Measurements from ENCODE around the gene ALX3.

The ALX3 gene

GRCh38 chr1:110107867-110108469 is 37.5 kb upstream of the ALX3 start:
- no peaks in the 10 kb centered on the region for H3F3A ChIP-seq (ENCODE audit: insufficient read depth, low read length)
- no peaks in the 10 kb centered on the region for H3K9me3 ChIP-seq (ENCODE audit: low read length)
- H3K27me3 ChIP-seq (ENCODE audit: insufficient read depth, low read length): no peaks in the 10 kb centered on the region
- no peak overlapping the region for H3K9ac ChIP-seq (ENCODE audit: low read length)
- no peak overlapping the region for H3K4me2 ChIP-seq (ENCODE audit: low read length)
- no peaks in the 10 kb centered on the region for H3K9me2 ChIP-seq (ENCODE audit: low read depth, low read length)
- no peak for TF ChIP-seq EZH2 (IDR thresholded peaks at IDR 0.05; ENCODE audit: borderline replicate concordance, low read length)
- TF ChIP-seq, protein P1, sequence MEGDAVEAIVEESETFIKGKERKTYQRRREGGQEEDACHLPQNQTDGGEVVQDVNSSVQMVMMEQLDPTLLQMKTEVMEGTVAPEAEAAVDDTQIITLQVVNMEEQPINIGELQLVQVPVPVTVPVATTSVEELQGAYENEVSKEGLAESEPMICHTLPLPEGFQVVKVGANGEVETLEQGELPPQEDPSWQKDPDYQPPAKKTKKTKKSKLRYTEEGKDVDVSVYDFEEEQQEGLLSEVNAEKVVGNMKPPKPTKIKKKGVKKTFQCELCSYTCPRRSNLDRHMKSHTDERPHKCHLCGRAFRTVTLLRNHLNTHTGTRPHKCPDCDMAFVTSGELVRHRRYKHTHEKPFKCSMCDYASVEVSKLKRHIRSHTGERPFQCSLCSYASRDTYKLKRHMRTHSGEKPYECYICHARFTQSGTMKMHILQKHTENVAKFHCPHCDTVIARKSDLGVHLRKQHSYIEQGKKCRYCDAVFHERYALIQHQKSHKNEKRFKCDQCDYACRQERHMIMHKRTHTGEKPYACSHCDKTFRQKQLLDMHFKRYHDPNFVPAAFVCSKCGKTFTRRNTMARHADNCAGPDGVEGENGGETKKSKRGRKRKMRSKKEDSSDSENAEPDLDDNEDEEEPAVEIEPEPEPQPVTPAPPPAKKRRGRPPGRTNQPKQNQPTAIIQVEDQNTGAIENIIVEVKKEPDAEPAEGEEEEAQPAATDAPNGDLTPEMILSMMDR (IDR thresholded peaks at IDR 0.05; ENCODE audit: low read length): no peak
- no peaks in the 10 kb centered on the region for H3K36me3 ChIP-seq (ENCODE audit: insufficient read depth, low read length)
- H4K20me1 ChIP-seq (ENCODE audit: insufficient read depth, low read length): no peaks in the 10 kb centered on the region
- H3K79me2 ChIP-seq (ENCODE audit: insufficient read depth, low read length): no peaks in the 10 kb centered on the region
- no peak overlapping the region for H2AFZ ChIP-seq (ENCODE audit: low read length)
- H3K27ac ChIP-seq (ENCODE audit: low read depth, low read length, poor library complexity, severe bottlenecking): no peak overlapping the region
- H3K4me3 ChIP-seq (ENCODE audit: low read depth, low read length, poor library complexity, severe bottlenecking): no peak overlapping the region
- H3K4me1 ChIP-seq (ENCODE audit: insufficient read depth, low read length, severe bottlenecking): no peaks in the 10 kb centered on the region

DNA sequence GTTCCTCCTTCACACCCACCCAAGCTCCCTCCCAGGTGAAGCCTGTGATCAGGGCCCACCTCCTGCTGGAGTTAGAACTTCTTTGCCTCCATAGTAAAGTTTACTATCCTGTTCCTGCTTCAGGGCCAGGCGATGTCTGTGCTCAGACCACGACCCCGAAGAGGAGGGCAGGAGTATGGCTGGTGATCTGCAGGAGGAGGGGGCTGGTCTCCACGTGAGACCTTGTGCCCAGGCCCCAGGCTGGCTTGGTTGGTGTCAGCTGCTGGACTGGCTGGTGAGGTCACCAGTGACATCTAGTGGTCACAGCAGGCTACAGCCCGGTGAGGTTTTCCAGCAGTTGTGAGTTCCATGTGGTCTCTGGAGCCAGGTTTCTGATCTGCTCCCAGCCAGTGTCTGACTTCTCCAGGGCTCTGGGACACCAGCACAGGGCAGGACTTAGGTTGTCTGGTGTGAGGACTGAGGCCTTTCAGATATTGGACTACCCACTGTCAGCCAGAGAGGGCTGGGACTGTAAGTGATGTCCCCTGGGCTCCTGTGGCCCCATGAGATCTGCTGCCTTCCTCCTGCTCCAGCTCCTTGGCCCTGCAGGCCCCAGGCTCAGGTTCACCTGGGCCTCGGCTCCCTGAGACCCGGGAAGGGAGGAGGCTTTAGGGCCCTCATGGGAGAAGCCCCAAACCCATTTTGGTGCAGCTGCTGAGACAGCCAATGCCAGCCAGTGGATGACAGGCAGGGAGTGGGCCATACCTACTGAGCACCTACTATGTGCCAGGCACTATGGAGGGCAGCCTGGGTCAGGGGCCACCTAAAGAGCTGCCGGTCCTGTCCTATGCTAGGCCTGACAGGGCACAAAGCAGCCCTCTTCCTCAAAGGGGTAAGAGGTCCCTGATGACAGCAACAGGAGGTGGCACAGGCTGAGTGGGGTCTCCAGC is 35.8 kb upstream of the ALX3 start:
- no peaks in the 10 kb centered on the region for H3K36me3 ChIP-seq (ENCODE audit: insufficient read depth, low read length)
- H3K27me3 ChIP-seq (ENCODE audit: insufficient read depth, low read length): no peaks in the 10 kb centered on the region
- TF ChIP-seq, protein P1 (IDR thresholded peaks at IDR 0.05; ENCODE audit: low read length): peak; percentile 82
- TF ChIP-seq EZH2 (IDR thresholded peaks at IDR 0.05; ENCODE audit: borderline replicate concordance, low read length): no peak
- no peak overlapping the region for H3K27ac ChIP-seq (ENCODE audit: low read depth, low read length, poor library complexity, severe bottlenecking)
- H3K9me3 ChIP-seq (ENCODE audit: low read length): no peaks in the 10 kb centered on the region
- no peaks in the 10 kb centered on the region for H3F3A ChIP-seq (ENCODE audit: insufficient read depth, low read length)
- no peaks in the 10 kb centered on the region for H3K4me1 ChIP-seq (ENCODE audit: insufficient read depth, low read length, severe bottlenecking)
- no peaks in the 10 kb centered on the region for H4K20me1 ChIP-seq (ENCODE audit: insufficient read depth, low read length)
- no peaks in the 10 kb centered on the region for H3K9me2 ChIP-seq (ENCODE audit: low read depth, low read length)
- H3K4me3 ChIP-seq (ENCODE audit: low read depth, low read length, poor library complexity, severe bottlenecking): no peak overlapping the region
- no peak overlapping the region for H3K4me2 ChIP-seq (ENCODE audit: low read length)
- no peaks in the 10 kb centered on the region for H3K79me2 ChIP-seq (ENCODE audit: insufficient read depth, low read length)
- H3K9ac ChIP-seq (ENCODE audit: low read length): no peak overlapping the region
- H2AFZ ChIP-seq (ENCODE audit: low read length): no peak overlapping the region

DNA sequence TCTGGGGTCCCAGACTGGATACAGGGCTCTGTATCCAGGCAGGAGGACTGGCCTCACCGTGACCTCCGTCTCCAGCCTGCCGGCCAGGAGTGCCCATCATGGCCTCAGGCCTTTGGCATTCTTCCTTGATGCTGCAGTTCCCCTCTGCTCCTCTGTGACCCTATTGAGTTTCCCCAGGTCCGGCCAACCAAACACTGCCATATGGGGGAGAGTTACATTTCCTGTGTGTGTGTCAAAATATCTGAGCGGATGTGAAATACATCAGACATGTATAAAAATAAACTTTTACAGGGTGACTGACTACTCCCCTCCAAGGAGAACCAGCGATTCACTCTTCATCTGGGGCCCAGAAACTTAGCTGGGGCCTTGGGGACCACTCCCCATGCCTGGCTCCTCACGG is 31.6 kb upstream of the ALX3 start:
- Histone ChIP-seq H3K27me3 (ENCODE audit: insufficient read depth, low read length) (no peaks in the 10 kb centered on the region), H3K27ac (ENCODE audit: low read depth, low read length, poor library complexity, severe bottlenecking) (no peak overlapping the region), H3K9me3 (ENCODE audit: low read length) (no peaks in the 10 kb centered on the region), H3K9ac (ENCODE audit: low read length) (no peak overlapping the region), H4K20me1 (ENCODE audit: insufficient read depth, low read length) (no peaks in the 10 kb centered on the region), H3K4me2 (ENCODE audit: low read length) (no peak overlapping the region), H3F3A (ENCODE audit: insufficient read depth, low read length) (no peaks in the 10 kb centered on the region), H3K36me3 (ENCODE audit: insufficient read depth, low read length) (no peaks in the 10 kb centered on the region), H3K79me2 (ENCODE audit: insufficient read depth, low read length) (no peaks in the 10 kb centered on the region), H3K9me2 (ENCODE audit: low read depth, low read length) (no peaks in the 10 kb centered on the region), H3K4me3 (ENCODE audit: low read depth, low read length, poor library complexity, severe bottlenecking) (no peak overlapping the region), H2AFZ (ENCODE audit: low read length) (no peak overlapping the region), H3K4me1 (ENCODE audit: insufficient read depth, low read length, severe bottlenecking) (no peaks in the 10 kb centered on the region)
- TF ChIP-seq EZH2 (IDR thresholded peaks at IDR 0.05; ENCODE audit: borderline replicate concordance, low read length): no peak
- TF ChIP-seq, protein P1 (IDR thresholded peaks at IDR 0.05; ENCODE audit: low read length): no peak

All from OCI-LY1 (cell line).